ENCODE measurements around the gene LIN54.
"Not testable (repeated sequence)": the region's sequence is repeated elsewhere in the genome, so short reads cannot be mapped to it uniquely, and the experiment has no call there.

The LIN54 gene

GRCh38 chr4:83043801-83044407 lies 33.3 kb upstream of the LIN54 start:
- no peak overlapping the region for H3K4me3 ChIP-seq (ENCODE audit: low read depth, low read length)
- no peaks in the 10 kb centered on the region for H3K9me3 ChIP-seq (ENCODE audit: insufficient read depth, low read depth, low read length)
- H4K91ac ChIP-seq (ENCODE audit: low read depth, low read length) = no peak overlapping the region
- no peak overlapping the region for H3K14ac ChIP-seq (ENCODE audit: low read length)
- H4K12ac ChIP-seq (ENCODE audit: low read depth, low read length) = no peak overlapping the region
- no peak overlapping the region for H2BK5ac ChIP-seq (ENCODE audit: low read depth, low read length, poor library complexity)
- H2AK5ac ChIP-seq (ENCODE audit: low read length) = no peak overlapping the region
- H3K27ac ChIP-seq (ENCODE audit: low read depth, low read length) = no peak overlapping the region
- H3K9ac ChIP-seq (ENCODE audit: low read length) = no peak overlapping the region
- H3K36me3 ChIP-seq (ENCODE audit: control insufficient read depth in 1 of 2, insufficient read depth in 2 of 2, low read length in 2 of 2) = peaks cover 0 to 2% of the 10 kb centered on the region in 2 experiments
- H4K8ac ChIP-seq (ENCODE audit: low read depth, low read length) = no peak overlapping the region
- no peaks in the 10 kb centered on the region for H3K79me2 ChIP-seq (ENCODE audit: control insufficient read depth, insufficient read depth, low read length, poor library complexity)
- H3K4ac ChIP-seq (ENCODE audit: low read depth, low read length) = no peak overlapping the region
- no peak overlapping the region for H2BK12ac ChIP-seq (ENCODE audit: low read length)
- no peak overlapping the region for H2AFZ ChIP-seq (ENCODE audit: insufficient read depth, low read length, poor library complexity)
- no peak overlapping the region for H3K23ac ChIP-seq (ENCODE audit: low read length)
- no peak overlapping the region for H2BK120ac ChIP-seq (ENCODE audit: insufficient read depth, low read length, poor library complexity)
- WGBS (ENCODE audit: extremely low coverage, insufficient coverage, insufficient read length) = no CpG with 5 or more reads among the region's 14 CpGs
- H3K27me3 ChIP-seq (ENCODE audit: insufficient read depth, low read length) = no peaks in the 10 kb centered on the region
- no peak overlapping the region for H3K18ac ChIP-seq (ENCODE audit: low read length)
- no peaks in the 10 kb centered on the region for H3K4me1 ChIP-seq (ENCODE audit: control insufficient read depth in 1 of 2, insufficient read depth in 2 of 2, low read length in 2 of 2)
- no peak for DNase-seq
- H3K4me2 ChIP-seq (ENCODE audit: low read length) = no peak overlapping the region
- H3K79me1 ChIP-seq (ENCODE audit: low read length) = no peaks in the 10 kb centered on the region

- not testable (repeated sequence) for H3K18ac ChIP-seq (ENCODE audit: low read length); H3K4me3 ChIP-seq (ENCODE audit: low read depth, low read length); H2BK5ac ChIP-seq (ENCODE audit: low read depth, low read length, poor library complexity); H4K91ac ChIP-seq (ENCODE audit: low read depth, low read length); H3K23ac ChIP-seq (ENCODE audit: low read length); H2AFZ ChIP-seq (ENCODE audit: insufficient read depth, low read length, poor library complexity); H3K9me3 ChIP-seq (ENCODE audit: insufficient read depth, low read depth, low read length); H3K79me2 ChIP-seq (ENCODE audit: control insufficient read depth, insufficient read depth, low read length, poor library complexity); H4K12ac ChIP-seq (ENCODE audit: low read depth, low read length); H2AK5ac ChIP-seq (ENCODE audit: low read length); H3K4me2 ChIP-seq (ENCODE audit: low read length); H3K36me3 ChIP-seq (ENCODE audit: control insufficient read depth in 1 of 2, insufficient read depth in 2 of 2, low read length in 2 of 2); H4K8ac ChIP-seq (ENCODE audit: low read depth, low read length); H3K27me3 ChIP-seq (ENCODE audit: insufficient read depth, low read length); H3K4me1 ChIP-seq (ENCODE audit: control insufficient read depth in 1 of 2, insufficient read depth in 2 of 2, low read length in 2 of 2); DNase-seq; H3K14ac ChIP-seq (ENCODE audit: low read length); H3K4ac ChIP-seq (ENCODE audit: low read depth, low read length); H3K27ac ChIP-seq (ENCODE audit: low read depth, low read length); H3K79me1 ChIP-seq (ENCODE audit: low read length); H2BK120ac ChIP-seq (ENCODE audit: insufficient read depth, low read length, poor library complexity); H3K9ac ChIP-seq (ENCODE audit: low read length); H2BK12ac ChIP-seq (ENCODE audit: low read length)
- WGBS (ENCODE audit: extremely low coverage, insufficient coverage, insufficient read length) = no CpG with 5 or more reads among the region's 2 CpGs
These were observed 32.5 kb upstream of the LIN54 start for GRCh38 chr4:83043157-83043556.

- H3K4me1 ChIP-seq (ENCODE audit: control insufficient read depth in 1 of 2, insufficient read depth in 2 of 2, low read length in 2 of 2) = peaks cover 2 to 4% of the 10 kb centered on the region in 2 experiments
- DNase-seq = no peak
- no CpG with 5 or more reads among the region's 3 CpGs for WGBS (ENCODE audit: extremely low coverage, insufficient coverage, insufficient read length)
- no peak overlapping the region for H3K4me2 ChIP-seq (ENCODE audit: low read length)
- no peak overlapping the region for H2BK5ac ChIP-seq (ENCODE audit: low read depth, low read length, poor library complexity)
- H4K91ac ChIP-seq (ENCODE audit: low read depth, low read length) = no peak overlapping the region
- no peak overlapping the region for H3K9ac ChIP-seq (ENCODE audit: low read length)
- no peak overlapping the region for H3K27ac ChIP-seq (ENCODE audit: low read depth, low read length)
- H3K27me3 ChIP-seq (ENCODE audit: insufficient read depth, low read length) = no peaks in the 10 kb centered on the region
- no peak overlapping the region for H3K18ac ChIP-seq (ENCODE audit: low read length)
- H3K4ac ChIP-seq (ENCODE audit: low read depth, low read length) = no peak overlapping the region
- no peak overlapping the region for H4K8ac ChIP-seq (ENCODE audit: low read depth, low read length)
- H3K79me1 ChIP-seq (ENCODE audit: low read length) = peaks cover 2% of the 10 kb centered on the region
- no peak overlapping the region for H4K12ac ChIP-seq (ENCODE audit: low read depth, low read length)
- H2BK120ac ChIP-seq (ENCODE audit: insufficient read depth, low read length, poor library complexity) = no peak overlapping the region
- H3K14ac ChIP-seq (ENCODE audit: low read length) = no peak overlapping the region
- H2AFZ ChIP-seq (ENCODE audit: insufficient read depth, low read length, poor library complexity) = no peak overlapping the region
- no peak overlapping the region for H2BK12ac ChIP-seq (ENCODE audit: low read length)
- H2AK5ac ChIP-seq (ENCODE audit: low read length) = no peak overlapping the region
- H3K9me3 ChIP-seq (ENCODE audit: insufficient read depth, low read depth, low read length) = no peaks in the 10 kb centered on the region
- H3K4me3 ChIP-seq (ENCODE audit: low read depth, low read length) = no peak overlapping the region
- H3K79me2 ChIP-seq (ENCODE audit: control insufficient read depth, insufficient read depth, low read length, poor library complexity) = peaks cover 4% of the 10 kb centered on the region
- no peak overlapping the region for H3K23ac ChIP-seq (ENCODE audit: low read length)
- H3K36me3 ChIP-seq (ENCODE audit: control insufficient read depth in 1 of 2, insufficient read depth in 2 of 2, low read length in 2 of 2) = peaks cover 0 to 2% of the 10 kb centered on the region in 2 experiments
These were observed 29.6 kb upstream of the LIN54 start for GRCh38 chr4:83040269-83040668.

GRCh38 chr4:83036991-83037665 lies 26.5 kb upstream of the LIN54 start:
- H2BK5ac ChIP-seq (ENCODE audit: low read depth, low read length, poor library complexity) = no peak overlapping the region
- no peak overlapping the region for H4K12ac ChIP-seq (ENCODE audit: low read depth, low read length)
- no peak overlapping the region for H3K23ac ChIP-seq (ENCODE audit: low read length)
- H2AFZ ChIP-seq (ENCODE audit: insufficient read depth, low read length, poor library complexity) = no peak overlapping the region
- H3K4me3 ChIP-seq (ENCODE audit: low read depth, low read length) = no peak overlapping the region
- H3K27me3 ChIP-seq (ENCODE audit: insufficient read depth, low read length) = no peaks in the 10 kb centered on the region
- H3K4me2 ChIP-seq (ENCODE audit: low read length) = no peak overlapping the region
- WGBS (ENCODE audit: extremely low coverage, insufficient coverage, insufficient read length) = no CpG with 5 or more reads among the region's 5 CpGs
- no peak overlapping the region for H2AK5ac ChIP-seq (ENCODE audit: low read length)
- H3K4ac ChIP-seq (ENCODE audit: low read depth, low read length) = no peak overlapping the region
- H2BK12ac ChIP-seq (ENCODE audit: low read length) = no peak overlapping the region
- H3K9ac ChIP-seq (ENCODE audit: low read length) = peak overlapping the region; percentile 27
- H3K79me1 ChIP-seq (ENCODE audit: low read length) = peaks cover 7% of the 10 kb centered on the region
- no peak overlapping the region for H3K18ac ChIP-seq (ENCODE audit: low read length)
- no peak overlapping the region for H2BK120ac ChIP-seq (ENCODE audit: insufficient read depth, low read length, poor library complexity)
- peaks cover 0 to 2% of the 10 kb centered on the region in 2 experiments for H3K36me3 ChIP-seq (ENCODE audit: control insufficient read depth in 1 of 2, insufficient read depth in 2 of 2, low read length in 2 of 2)
- peaks cover 2 to 4% of the 10 kb centered on the region in 2 experiments for H3K4me1 ChIP-seq (ENCODE audit: control insufficient read depth in 1 of 2, insufficient read depth in 2 of 2, low read length in 2 of 2)
- no peak for DNase-seq
- no peak overlapping the region for H4K8ac ChIP-seq (ENCODE audit: low read depth, low read length)
- no peak overlapping the region for H3K14ac ChIP-seq (ENCODE audit: low read length)
- H3K9me3 ChIP-seq (ENCODE audit: insufficient read depth, low read depth, low read length) = no peaks in the 10 kb centered on the region
- no peak overlapping the region for H3K27ac ChIP-seq (ENCODE audit: low read depth, low read length)
- no peak overlapping the region for H4K91ac ChIP-seq (ENCODE audit: low read depth, low read length)
- peaks cover 6% of the 10 kb centered on the region for H3K79me2 ChIP-seq (ENCODE audit: control insufficient read depth, insufficient read depth, low read length, poor library complexity)

Data from trophoblast cell (in vitro differentiated cells and primary cell).